NCI-H187 treated with DMSO at 0.1 percent for 48 hours (cell line): Measurements from ENCODE around the gene PWWP2B.
"Not testable (repeated sequence)": the region's sequence is repeated elsewhere in the genome, so short reads cannot be mapped to it uniquely, and the experiment has no call there.

Source experiments
- DNase-seq: peaks from one replicate; lab custom pipeline; 2025; lab: John Stamatoyannopoulos, UW

PWWP2B gene

DNA sequence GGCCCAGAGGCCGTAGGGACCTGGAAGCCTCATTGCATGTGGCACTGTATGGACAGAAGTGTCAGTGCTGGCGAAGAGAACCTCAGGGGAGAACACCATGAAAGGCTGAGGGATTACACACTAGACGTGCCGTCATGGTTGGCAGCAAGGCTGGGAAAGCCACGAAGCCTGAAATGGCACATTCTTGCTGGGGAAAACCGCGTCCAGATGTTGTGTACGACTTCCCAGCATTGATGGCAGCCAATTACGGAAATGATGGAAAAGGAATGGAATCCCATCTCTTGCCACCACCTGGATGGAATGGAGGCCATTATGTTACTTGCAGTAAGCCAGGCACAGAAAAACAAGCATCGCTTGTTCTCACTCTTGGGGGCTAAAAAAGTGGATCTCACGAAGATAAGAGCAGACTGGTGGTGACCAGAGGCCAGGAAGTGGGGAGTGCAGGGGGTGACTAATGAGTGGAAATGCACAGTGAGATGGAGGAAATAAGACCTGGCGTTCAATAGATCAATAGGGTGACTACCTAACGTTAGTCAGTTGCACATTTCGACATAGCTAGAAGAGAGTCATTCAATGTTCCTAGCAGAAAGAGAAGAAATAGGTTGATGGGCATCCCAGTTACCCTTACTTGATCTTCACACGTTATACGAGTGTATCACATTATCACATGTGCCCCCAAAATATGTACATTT is 14.6 kb upstream of the PWWP2B start:
- no peak for DNase-seq

DNA sequence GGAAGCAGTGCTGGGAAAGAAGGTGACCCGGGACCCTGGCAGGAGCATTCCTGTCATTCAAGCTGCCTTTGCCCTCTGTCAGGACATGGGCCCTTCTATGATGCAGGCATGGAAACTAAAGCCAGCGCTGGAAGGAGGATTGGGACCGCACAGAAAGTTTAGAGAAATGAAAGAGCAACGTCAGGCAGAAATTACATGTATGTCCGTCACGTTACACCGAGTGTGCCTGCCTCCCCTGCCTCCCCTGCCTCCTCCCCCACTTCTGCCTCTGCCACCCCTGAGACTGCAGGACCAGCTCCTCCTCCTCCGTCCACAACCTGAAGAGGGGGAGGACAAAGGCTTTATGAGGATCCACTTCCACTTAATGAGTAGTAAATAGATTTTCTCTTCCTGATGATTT is 13.9 kb upstream of the PWWP2B start:
- no peak for DNase-seq

DNA sequence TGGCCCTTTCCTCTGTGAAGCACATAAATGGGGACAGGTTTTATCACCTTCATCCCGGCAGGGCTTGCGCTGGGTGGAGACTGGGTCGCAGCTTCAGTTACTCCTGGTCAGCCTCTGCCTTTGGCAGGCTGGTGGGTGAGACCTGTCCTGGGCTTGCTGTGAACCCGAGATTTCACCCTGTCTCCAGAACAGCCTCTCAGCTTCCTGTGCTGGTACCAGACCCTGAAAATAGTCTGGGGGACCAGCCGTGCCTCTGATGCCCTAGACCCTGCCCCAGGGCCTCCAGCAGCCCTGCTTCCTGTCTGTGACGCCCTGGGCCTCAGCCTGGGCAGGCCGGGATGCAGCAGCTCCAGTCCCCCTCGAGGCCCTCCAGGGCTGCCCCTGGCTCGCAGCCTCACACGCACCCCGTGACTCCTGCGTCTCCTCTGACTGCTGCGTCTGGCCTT is 13.2 kb upstream of the PWWP2B start:
- no peak for DNase-seq

DNA sequence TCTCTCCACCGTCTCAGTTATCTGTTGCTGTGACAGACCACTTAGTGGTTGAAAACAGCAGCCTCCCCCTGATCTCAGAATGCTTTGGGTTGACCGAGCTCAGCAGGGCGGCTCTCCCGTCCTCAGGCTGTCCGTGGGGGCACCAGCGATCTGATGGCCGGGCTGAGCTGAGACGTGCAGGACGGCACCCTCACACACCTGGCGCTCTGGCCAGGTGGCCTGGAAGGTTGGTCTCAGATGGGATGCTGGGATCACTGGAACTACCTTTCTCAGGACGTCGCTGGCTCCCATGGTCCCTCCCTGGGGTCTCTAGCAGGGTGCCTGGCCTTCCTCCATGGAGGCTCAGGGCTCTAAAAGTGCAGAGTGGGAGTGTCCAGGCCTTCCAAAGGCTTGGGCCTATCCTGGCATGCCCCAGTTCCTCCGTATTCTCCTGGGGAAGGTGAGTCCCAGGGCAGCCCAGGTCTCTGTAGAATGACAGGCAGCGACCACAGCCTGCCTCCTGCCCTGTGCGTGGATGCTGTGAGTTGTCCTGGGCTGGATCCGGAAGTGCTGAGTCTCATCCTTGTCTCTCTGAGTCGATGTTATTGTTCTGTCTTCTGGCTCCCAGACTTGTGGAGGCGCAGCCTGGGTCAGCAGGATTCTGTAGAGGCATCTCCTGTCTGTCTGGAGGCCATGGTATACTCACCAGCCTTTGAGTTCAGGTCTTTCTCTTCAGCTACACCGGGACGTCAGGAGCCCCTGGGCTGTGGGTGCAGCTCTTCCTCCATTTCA is 12.2 kb upstream of the PWWP2B start:
- no peak for DNase-seq

DNA sequence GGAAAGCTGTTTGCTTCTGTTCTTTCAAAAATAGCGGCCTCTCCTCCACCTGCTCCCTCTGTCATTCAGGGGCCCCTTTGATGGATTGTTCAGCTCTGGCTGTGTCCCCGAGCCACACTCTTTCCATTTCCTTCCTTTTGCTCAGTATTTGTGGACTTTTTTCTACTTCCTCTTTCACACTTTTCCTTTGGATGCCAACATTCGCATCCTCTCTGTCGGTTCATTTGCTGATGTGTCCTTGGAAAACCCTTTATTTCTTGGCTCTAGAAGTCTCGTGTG is 11.7 kb upstream of the PWWP2B start:
- DNase-seq, result no peak

DNA sequence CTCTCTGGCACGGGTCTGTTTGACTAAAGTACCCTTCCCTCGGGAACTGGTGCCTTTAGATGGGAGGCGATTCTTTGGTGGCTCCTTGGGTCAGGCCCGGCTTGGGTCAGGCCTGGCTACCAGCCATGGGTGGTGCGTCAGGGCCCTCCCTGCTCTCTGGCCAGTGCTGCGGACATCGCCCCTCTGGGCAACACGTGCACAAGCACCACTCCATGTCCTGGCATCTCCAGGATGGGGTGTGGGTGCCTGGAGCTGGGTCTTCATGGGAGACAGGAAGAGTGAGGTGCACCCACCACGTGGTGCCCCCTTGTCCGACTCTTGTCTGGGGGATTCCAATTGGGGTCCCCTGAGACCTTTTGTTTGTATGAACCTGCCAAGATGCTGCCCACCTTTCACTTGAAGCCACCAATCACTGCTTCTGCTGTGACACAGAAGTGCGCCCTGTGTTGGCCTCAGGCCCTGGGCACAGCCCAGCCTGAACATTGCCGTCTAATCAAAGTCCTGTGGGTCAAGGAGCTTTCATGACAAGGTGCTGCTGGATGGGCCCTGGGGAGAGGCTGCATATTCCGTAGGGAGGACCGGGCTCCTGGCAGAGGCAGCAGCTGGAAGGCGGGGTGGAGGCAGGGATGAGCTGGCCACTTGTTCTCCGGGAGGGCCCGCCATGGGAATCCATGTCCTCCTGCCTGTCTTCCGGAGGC is 11.1 kb upstream of the PWWP2B start:
- DNase-seq, result no peak

DNA sequence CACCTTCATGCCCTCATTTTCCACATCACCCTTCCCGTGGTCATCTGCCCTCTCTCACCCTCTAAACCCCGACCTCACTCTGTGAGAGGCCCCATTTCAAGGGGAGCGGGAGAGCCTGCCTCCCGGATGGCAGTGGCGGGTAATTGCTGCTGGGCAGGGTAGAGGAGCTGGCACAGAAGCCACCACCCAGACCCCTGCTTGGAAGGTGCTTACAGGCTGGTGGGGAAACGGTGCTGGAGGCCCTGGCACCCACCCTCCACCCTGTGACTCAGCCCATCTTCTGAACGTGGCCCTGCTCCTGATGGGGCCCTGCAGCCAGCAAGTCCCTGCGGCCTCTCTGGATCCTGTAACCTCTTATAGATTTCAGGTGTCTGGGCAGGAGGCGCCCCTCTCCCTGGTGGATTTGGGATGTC is 10.6 kb upstream of the PWWP2B start:
- DNase-seq, result no peak

DNA sequence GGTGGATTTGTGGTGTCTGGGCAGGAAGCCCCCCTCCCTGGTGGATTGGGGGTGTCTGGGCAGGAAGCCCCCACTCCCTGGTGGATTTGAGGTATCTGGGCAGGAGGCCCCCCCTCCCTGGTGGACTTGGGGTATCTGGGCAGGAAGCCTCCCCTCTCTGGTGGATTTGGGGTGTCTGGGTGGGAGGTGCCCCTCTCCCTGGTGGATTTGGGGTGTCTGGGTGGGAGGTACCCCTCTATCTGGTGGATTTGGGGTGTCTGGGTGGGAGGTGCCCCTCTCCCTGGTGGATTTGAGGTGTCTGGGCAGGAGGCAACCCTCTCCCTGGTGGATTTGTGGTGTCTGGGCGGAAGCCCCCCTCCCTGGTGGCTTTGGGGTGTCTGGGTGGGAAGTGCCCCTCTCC is 10.1 kb upstream of the PWWP2B start:
- not testable (repeated sequence) for DNase-seq

DNA sequence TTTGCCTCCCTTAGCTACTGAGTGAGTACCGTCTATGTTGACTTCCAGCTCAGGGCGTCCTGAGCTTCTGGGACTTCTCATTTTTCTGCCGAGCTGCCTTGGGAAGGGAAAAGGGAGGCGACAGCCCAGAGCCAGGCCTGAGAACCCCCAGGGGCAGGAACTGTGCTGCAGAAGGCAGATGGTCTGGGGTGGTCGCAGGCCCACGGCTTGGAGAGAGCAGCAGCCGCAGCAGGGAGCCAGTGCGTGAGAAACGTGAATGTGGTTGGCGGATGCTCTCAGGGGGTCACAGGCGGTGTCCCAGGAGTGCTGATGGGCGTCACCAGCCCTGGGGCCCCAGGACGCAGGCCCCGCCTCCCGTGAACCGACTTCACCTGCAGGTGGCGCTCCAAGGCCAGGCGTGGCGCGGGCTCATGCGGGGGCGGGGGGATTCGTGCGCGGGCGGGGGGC is 9.2 kb upstream of the PWWP2B start:
- no peak for DNase-seq

DNA sequence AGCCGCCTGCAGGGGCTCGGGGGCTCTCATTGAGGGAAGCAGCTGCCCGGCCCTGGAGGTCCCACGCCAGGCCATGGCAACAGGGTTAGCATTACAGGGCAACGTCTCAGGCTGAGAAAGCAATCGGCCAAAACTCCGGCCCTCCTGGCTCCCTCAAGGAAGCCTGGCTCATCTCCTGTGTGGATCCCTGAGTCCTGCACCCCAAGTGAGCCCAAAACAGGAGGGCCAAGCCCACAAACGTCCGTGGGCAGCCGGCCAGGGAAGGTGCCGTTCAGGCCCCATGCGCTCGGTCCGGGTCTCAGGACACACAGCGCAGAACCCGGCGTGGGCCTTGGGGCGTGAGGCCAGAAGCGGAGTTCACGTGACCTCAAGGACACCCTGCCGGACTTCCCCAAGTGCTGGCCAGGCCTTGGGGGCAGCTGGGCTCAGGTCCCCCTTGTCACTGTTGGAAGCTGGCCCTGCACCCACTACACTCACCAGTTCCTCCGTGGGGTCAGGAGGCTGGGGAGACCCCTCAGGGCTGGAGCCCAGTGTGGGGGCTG is 8.0 kb upstream of the PWWP2B start:
- no peak for DNase-seq

DNA sequence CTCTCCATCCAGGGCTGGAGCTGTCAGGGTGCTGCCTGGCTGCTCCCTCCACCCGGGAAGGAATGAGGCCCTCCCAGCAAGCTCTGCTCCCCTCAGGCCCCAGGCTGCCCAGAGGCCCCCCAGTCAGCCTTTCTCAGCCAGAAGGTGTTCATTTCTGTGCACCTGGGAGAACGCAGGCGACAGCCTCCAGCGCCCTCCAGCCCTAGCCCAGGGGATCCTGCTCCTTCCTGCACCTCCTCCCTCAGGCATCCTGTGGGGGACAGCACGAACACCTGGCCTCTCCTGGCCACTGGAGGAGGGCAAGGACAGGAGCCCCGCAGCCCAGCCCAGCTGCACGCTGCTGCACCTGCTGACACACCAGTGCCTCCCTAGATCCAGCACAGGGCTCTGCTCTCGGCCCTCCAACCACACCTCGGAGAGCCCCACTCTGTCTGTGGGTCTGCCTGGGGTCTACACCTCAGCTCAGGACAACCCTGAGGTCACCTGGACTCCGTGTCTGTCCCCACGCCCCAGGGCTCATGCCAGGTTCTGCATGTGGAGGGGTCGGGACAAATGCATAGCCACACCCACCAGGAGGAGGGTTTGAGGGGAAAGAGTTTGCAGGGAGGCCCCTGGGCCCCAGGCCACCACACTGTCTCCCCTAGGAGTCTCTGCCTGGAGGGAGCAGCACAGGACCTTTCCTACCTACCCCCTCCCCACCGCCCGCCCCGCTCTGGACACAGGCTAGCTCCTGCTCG is 7.4 kb upstream of the PWWP2B start:
- no peak for DNase-seq

DNA sequence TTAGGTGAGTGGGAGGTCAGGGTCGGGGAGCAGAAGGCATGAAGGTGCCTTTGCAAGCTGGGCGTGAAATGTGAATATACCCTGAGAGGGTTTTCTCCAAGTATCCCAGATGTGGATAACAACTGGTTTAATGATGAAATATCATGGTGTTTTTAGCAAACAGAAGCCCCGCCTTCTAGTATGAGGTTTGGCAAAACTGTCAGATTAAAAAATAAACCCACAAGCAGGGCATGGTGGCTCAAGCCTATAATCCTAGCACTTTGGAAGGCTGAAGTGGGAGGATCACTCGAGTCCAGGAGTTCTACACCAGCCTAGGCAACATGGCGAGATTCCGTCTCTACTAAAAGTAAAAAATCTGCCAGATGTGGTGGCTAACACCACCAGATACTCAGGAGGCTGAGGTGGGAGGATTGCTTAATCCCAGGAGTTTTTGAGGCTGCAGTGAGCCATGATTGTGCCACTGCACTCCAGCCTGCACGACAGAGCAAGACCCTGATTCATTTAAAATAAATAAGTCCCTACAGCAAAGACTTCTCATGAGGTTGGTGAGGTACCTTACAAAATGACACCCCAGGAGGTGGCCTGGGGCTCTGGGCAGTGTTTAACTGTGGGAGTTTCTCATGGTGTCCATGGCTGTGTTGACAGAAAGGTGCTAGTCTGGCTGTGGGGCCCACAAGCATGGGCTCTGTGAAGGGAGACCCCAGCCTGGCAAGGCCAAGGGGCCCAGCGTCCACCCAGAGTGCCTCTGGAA is 6.7 kb upstream of the PWWP2B start:
- DNase-seq, result no peak

DNA sequence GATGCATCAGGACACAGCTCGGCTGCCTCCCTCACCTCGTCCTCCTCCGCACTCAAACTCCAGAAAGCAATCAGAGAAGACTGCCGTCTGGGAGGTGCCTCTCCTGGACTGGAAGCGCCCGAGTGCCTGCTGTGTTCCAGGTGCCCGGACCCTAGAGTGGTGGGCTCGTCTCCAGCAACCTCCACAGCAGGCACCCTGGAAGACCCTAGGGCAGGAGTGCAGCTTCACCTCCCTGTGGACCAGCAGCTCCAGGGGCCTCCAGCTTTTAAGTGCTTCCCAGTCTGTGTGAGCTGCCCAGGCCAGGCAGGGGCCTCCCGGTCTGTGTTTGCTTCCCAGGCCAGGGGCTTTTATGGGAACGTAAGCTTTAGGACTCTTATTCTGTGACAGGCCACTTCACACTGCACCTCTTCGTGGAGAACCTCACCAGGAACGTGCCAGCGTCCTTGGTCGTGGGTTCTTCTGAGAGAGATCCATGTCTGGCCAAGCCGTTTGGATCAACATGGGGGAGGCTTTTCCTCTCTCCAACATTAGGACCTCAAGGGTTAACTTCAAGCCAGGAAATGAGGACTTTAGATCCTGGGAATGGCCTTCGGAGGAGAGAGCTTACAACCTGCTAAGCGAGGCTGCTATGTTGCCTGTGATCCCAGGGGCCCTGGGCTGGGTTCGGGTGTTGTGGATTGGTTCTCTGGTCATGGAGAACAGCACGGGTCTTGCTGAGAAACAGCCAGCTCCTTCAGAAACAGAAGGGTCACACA is 5.9 kb upstream of the PWWP2B start:
- no peak for DNase-seq

DNA sequence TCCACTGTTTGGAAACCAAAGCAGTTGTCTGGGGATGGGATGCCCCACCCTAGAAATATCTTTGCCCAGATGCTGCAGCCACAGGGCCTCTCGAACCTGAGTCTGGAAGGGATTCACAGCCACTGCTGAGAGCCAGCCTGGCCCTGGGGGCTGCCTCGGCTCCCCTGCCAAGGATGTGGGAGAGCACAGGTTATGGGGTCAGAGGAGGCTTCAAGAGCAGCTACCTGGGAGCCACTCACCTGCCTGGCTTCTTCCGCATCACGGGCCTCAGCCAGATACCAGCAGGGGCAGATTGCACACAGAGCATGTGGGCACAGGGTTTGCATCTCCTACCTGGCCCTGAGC is 5.4 kb upstream of the PWWP2B start:
- DNase-seq, result no peak

DNA sequence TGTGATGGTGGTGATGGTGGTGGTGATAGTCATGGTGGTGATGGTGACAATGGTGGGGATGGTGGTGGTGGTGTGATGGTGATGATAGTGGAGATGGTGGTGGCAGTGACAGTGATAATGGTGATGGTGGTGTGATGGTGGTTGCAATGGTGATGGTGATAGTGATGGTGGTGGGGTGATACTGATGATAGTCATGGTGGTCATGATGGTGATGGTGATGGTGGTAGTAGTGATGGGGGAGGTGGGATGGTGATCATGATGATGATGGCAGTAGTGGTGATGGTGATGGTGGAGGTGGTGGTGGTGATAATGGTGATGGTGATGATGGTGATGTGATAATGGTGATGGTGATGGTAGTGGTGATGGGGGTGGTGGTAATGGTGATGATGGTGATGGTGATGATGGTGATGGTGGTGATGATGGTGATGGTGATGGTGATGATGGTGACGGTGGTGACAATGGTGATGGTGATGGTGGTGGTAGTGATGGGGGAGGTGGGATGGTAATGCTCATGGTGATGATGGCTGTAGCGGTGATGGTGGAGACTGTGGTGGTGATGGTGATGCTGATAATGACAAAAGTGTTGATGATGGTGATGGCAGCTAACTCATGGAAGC is 4.7 kb upstream of the PWWP2B start:
- no peak for DNase-seq

DNA sequence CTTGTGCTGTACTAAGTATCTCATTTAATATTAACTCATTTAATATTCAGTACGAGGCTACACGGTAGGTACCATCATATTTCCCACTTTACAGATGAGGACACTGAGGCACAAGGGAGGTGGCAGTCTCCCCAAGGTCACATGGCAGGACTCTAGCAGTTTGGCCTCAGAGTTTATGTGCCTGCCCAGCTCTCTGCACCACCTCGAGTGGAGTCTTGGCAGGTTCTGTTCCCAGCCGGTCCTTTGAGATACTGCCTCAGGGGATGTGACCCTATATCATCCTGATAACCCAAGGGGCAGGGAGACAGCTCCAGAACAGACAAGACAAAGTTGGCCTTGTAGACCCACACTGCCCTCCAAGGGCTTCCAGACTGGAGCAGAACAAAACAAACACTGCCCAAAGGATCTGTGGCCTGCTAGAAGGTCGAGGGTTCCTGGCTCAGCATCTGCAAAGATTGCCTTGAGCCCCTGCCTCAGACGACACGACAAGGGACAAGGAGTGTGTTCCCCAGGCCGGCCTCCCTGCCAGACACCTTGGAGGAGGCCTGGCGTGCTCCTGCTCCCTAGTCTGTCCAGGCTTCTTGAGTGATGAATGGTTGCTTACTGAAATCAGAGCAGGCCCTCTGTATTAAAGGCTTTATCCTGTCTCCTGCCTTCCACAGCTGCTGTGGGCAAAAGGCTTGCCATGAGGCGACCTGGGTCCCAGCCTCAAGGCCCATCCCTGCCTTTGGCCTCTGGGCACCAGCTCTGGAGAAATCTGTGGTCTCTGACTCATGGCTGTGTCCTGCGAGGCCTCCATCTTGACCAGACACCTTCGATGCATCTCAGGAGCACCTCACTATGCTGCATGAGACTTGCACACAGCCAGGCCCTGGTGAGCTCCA is 3.9 kb upstream of the PWWP2B start:
- no peak for DNase-seq

DNA sequence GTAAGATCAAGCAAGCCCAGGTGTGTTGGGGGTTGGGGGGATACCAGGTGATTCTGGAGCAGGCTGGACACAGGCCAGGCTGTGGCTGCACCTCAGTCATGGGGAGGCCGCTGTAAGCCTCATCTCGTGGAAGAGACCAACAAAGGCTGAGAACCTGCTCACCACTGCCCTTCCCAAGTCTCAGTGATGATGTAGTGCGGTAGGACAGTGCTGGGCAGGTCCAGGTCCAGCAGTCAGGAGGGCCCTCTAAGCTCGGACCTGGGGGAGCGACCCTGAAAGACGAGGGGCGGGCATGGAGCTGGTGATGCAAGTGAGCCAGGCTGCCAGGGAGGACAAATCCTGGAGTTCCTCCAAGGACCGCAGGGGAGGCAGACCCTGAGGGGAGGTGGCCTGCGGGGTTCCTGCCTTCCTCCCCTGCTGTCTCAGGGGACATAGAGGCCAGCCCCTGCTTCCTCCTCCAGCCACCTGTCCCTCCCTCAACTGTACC is 3.3 kb upstream of the PWWP2B start:
- DNase-seq, result no peak

DNA sequence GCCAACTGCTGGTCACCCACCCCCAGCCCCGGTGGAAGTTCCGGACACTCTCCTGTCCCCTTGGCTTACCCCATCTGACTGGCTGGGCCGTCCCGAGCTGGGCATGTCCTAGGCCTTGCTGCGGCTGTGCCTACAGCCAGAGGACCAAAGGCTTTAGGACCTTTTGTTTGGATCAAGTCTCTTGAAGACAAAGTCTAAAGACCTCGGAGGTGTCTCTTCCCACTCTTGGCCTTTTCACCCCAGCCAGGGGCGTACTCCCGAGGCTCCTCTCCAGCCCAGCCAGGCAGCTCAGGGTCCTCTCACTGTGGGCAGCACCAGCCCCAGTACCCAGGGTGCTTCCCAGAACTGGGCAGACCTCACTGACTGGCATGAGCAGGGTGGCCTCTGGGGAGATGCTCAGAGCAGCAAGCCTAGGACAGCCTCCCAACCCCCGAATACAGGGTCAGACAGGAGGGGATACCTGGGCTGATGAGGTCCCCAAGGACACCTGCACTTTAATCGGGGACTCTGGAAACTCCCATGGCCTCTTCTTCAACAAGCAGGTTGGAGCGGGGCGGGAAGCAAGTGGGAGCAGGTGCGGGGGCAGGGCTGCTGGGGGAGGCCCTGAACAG is 2.7 kb upstream of the PWWP2B start:
- DNase-seq, result no peak
